HG02970 (cell line): ENCODE measurements around the gene DDX39A.
"Not testable (repeated sequence)": the region's sequence is repeated elsewhere in the genome, so short reads cannot be mapped to it uniquely, and the experiment has no call there.

ENCODE experiments used
- ATAC-seq: cut with Tn5 transposase; IDR thresholded peaks from one replicate; pipeline ENCODE4 v1.9.1; 2021; ENCODE audit warnings: mild to moderate bottlenecking, moderate library complexity, moderate number of reproducible peaks; ENCODE audit not compliant: unreplicated experiment, low FRiP score

The DDX39A gene

DNA sequence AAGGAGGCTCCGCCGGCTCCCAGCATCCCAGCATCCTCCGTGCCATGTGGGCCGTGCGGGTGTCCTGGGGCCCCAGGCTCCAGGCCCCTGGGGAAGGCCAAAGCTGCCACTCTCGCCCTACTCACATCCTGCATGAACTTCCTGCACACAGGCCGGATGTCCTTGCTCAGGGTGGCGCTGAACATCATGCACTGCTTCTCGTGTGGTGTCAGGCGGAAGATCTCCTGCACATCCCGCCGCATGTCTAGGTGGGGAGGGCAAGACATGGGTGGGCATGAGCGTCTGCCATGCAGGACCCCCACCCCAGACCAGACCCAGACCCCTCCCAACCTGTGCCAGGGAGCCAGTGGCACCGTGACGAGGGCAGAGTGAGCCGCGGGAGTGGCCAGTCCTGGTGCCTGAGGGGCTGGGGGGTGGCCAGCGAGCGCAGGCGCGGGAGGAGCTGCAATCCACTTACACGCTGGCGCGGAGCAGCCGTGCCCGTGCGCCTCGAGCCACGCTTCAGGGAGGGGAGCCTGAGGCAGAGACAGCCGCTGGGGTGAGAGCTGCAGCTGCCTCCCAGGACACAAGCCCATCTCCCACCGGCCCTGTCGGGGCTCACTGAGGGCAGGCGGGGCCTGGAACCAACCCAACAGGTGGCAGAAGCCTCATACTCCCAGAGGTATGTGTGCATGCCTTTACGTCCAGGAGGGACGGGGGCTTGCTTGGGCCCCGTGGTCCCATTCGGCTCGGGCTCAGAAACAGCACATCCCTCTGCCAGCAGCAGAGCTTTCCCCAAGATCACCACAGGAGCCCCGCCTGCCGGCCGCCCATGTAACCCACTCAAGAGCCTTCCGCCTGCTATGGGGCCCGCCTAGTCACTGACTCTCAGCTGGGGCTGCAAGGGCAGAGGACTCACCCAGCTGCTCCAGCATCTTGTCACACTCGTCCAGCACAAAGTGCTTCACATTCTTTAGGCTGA lies 8.8 kb downstream of the DDX39A start:
- no peak for ATAC-seq

DNA sequence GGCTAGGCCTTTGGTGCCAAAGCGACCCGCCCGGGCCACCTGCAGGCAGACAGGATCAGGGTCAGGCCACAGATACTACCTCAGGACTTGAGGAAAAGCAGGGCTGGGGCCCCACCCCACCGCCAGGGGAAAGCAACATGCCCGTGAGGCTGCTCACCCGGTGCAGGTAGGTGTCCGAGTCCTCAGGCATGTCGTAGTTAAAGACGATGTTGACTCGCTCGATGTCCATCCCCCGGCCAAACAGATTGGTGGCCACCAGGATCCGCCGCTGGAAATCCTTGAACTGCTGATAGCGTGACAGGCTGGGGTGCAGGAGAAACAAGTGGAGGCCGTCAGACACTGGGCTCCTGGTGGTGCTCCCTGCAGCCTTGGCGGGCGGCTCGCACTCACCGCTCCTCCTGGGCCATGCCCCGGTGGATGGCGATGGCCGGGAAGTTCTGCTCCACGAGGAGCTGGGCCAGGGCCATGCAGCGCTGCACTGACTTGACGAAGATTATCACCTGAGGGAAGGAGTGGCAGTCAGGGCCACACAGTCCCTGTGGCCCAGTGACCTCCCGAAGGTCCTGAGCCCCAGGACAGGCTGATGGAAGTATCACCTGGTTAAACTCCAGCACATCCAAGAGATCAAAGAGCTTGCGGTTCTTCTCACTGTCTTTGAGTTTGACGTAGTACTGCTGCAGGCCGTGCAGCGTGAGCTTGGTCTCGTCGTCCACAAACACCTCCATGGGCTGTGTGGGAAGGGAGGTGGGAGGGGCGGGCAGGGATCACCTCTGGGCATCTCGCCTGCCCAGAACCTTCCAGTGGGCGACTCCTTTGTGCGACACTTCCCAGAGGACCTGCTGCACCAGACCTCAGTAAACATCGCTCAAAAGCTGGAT lies 9.8 kb downstream of the DDX39A start:
- ATAC-seq, result no peak

DNA sequence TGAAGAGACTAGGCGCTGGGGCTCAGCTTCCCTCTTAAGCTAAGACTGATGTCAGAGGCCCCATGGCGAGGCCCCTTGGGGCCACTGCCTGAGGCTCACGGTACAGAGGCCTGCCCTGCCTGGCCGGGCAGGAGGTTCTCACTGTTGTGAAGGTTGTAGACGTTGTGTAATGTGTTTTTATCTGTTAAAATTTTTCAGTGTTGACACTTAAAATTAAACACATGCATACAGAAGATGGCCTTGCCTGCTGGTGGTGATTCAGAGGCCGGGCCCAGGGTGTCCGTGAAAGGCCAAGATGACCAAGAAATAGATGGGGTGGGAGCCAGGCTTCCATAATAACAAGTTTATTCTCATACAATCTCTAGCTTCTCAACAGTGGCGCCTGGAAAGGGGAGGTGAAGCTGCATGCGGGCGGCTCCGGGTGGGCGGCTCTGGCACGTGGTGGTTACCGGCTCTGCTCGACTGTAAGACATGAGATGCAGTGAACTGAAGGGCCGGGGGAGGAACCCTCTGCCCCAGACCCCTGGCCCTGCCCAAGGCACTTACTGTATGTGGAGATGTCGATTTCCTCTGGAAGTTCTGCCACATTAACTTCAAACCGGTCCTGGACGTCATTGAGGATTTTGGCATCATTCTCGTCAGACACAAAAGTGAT lies 10.5 kb downstream of the DDX39A start:
- ATAC-seq, result no peak

DNA sequence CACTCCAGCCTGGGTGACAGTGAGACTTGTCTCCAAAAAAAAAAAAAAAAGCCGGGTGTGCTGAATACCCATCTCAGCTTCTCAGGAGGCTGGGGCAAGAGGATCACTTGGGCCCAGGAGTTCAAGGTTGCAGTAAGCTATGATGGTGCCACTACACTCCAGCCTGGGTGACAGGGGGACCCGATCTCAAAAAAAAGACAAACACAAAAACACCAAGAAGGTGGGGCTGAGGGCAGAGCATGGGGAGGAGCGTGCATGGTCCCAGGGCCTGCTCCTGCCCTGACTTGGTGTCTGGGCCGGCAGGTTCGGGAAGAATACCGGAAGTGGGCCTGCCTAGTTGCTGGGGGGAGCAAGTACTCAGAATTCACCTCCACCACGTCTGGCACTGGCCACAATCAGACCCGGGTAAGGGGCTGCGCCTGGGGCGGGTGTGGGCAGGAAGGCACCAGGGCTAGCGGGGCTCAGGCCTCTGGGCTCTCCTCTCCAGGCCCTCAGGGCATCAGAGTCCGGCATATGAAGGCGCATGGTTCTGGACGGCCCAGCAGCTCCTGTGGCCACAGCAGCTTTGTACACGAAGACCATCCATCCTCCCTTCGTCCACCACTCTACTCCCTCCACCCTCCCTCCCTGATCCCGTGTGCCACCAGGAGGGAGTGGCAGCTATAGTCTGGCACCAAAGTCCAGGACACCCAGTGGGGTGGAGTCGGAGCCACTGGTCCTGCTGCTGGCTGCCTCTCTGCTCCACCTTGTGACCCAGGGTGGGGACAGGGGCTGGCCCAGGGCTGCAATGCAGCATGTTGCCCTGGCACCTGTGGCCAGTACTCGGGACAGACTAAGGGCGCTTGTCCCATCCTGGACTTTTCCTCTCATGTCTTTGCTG lies 11.3 kb downstream of the DDX39A start:
- no peak for ATAC-seq

DNA sequence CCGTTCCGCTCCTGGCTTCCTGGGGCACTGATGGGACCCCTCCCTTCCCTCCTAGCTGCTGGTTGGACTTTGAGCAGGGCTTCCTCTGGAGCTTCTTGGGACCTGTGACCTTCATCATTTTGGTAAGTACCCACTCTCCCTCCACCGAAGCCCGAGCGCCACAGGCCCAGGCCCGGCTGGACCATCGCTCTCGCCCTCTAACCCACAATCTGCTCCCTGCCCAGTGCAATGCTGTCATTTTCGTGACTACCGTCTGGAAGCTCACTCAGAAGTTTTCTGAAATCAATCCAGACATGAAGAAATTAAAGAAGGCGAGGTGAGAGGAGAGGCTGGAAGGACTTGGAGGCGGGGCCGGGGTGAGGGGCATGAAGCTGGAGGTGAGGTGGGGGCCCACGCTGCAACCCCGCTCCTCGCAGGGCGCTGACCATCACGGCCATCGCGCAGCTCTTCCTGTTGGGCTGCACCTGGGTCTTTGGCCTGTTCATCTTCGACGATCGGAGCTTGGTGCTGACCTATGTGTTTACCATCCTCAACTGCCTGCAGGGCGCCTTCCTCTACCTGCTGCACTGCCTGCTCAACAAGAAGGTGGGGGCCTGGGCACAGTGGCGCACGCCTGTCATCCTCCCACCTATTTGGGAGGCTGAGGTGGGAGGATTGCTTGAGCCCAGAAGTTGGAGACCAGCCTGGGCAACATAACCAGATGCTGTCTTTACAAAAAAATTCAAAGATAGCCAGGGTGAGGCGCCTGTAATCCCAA lies 12.3 kb downstream of the DDX39A start:
- ATAC-seq, result no peak

DNA sequence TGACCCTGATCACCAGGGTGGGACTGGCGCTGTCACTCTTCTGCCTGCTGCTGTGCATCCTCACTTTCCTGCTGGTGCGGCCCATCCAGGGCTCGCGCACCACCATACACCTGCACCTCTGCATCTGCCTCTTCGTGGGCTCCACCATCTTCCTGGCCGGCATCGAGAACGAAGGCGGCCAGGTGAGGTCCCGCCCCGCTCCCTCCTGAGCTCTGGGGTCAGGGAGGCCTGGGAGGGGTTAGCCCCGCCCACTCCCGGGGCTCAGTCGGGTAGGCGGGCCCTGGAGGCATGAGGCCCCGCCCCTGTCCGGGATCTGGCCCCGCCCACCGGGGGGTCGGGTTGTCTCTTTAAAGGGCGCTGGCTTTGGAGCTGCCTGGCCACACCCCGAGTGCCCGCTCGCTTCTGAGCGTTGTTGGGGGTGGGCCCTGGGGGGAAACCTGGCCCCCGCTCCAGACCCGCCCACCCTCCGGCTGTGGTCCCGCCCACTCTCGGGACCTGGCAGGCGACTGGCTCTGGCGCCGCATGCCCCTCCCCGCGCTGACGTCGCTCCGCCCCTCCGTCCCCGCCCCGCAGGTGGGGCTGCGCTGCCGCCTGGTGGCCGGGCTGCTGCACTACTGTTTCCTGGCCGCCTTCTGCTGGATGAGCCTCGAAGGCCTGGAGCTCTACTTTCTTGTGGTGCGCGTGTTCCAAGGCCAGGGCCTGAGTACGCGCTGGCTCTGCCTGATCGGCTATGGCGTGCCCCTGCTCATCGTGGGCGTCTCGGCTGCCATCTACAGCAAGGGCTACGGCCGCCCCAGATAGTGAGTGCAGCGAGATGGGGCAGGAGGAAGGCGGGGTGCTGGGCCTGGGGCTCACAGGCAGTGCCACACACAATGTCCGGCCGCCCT lies 13.1 kb downstream of the DDX39A start:
- ATAC-seq, result peak; percentile 50

DNA sequence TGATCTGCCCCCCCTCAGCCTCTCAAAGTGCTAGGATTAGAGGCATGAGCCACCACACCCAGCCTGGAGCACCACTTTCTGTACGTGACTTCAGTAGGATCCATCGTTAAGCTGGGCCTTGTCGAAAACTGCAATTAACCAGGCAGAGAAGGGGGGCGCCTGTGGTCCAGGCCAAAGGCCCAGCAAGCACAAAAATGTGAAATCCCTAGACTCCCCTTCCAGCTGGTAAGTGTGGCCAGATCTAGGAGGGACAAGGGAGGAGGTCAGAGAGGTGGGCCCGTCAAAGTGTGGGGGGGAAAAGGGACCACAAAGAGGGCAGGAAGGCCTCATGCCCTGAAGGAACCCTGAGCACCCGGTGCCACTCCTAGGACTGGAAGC lies 13.8 kb downstream of the DDX39A start:
- ATAC-seq, result no peak

DNA sequence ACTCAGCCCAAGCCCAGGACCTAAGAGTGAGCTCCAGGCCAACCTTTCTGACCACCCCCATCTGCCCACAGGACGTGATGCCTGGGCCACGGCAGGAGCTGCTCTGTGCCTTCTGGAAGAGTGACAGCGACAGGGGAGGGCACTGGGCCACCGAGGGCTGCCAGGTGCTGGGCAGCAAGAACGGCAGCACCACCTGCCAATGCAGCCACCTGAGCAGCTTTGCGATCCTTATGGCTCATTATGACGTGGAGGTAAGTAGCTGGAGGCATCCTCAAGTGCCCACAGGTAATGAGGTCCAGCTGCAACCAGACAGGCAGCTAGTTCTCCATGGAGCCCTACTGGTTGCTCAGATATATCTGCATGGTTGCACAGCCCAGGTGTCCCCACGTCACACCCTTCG lies 14.8 kb downstream of the DDX39A start:
- ATAC-seq, result no peak

DNA sequence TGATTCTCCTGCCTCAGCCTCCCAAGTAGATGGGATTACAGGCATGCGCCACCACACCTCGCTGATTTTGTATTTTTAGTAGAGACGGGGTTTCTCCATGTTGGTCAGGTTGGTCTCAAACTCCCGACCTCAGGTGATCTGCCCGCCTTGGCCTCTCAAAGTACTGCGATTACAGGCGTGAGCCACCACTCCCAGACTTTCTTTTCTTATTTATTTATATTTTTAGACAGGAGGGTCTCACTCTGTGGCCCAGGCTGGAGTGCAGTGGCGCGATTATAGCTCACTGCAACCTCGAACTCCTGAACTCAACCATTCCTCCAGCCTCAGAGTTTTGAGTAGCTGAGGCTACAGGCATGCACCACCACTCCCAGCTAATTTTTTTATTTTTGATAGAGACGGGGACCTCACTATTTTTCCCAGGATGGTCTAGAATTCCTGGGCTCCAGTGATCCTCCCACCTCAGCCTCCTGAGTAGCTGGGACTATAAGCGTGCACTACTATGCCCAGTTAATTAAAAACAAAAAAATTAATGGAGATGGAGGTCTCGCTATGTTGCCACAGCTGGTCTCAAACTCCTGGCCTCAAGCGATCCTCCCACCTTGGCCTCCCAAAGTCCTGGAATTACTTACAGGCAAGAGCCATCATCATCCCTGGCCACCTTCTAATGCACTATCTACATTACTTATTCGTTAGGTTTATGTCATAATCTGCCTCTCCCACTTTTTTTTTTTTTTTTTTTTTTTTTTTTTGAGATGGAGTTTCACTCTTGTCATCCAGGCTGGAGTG lies 15.8 kb downstream of the DDX39A start:
- ATAC-seq, result not testable (repeated sequence)

DNA sequence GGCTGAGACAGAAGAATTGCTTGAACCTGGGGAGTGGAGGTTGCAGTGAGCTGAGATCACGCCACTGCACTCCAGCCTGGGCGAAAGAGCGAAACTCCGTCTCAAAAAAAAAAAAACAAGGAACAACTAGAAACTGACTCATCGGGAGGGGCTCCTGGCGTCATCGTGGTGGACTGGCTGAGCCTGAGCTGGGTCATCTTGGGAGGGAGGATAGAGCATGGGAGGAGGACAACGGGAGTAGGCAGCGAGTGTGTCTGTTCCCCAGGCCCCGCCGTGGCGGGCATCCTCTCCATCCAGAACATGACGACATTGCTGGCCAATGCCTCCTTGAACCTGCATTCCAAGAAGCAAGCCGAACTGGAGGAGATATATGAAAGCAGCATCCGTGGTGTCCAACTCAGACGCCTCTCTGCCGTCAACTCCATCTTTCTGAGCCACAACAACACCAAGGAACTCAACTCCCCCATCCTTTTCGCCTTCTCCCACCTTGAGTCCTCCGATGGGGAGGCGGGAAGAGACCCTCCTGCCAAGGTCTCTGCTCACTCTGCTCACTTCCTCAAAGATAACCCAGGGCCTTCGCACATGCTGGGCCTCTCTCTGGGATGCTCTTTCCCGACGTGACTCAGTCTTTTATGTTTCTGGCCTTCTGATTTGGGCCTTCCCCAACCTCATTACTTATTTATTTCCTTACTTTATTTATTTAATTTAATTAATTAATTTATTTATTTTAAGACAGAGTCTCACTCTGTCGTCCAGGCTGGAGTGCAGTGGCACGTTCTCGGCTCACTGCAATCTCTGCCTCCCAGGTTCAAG lies 16.6 kb downstream of the DDX39A start:
- ATAC-seq, result no peak

DNA sequence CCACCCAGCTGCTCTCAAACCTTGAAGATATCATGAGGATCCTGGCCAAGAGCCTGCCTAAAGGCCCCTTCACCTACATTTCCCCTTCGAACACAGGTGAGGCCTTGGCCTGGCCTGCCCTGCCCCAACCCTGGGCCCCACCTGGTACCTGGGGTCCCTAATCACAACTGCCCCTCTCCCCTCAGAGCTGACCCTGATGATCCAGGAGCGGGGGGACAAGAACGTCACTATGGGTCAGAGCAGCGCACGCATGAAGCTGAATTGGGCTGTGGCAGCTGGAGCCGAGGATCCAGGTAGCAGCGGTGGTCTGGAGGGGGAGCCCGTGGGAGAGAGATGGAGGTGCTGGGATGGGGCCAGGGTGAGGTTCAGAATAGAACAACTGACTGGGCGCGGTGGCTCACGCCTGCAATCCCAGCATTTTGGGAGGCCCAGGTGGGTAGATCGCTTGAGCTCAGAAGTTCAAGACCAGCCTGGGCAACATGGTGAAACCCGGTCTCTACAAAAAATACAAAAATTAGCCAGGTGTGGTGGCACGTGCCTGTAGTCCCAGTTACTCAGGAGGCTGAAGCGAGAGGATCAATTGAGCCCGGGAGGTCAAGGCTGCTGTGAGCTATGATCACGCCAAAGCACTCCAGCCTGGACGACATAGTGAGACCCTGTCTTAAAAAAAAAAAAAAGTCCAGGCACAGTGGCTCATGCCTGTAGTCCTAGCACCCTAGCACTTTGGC lies 17.5 kb downstream of the DDX39A start:
- ATAC-seq, result no peak

DNA sequence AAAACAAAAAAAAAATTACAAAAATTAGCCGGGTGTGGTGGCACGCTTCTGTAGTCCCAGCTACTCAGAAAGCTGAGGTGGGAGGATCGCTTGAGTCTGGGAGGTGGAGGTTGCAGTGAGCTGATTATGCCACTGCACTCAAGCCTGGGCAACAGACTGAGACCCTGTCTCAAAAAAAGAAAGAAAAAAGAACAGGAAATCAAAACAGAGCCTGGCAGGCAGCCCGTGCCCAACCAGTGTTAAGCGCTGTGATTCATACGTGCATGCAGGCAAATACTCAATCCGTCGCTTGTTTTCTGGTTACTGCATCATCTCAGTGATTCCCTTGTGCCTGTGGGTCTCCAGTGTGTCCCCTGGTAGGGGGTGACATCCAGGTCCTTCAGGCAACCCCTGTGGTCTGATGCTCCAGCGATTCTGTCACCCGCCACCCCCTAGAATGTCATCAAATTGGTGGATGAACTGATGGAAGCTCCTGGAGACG lies 18.1 kb downstream of the DDX39A start:
- ATAC-seq, result no peak

DNA sequence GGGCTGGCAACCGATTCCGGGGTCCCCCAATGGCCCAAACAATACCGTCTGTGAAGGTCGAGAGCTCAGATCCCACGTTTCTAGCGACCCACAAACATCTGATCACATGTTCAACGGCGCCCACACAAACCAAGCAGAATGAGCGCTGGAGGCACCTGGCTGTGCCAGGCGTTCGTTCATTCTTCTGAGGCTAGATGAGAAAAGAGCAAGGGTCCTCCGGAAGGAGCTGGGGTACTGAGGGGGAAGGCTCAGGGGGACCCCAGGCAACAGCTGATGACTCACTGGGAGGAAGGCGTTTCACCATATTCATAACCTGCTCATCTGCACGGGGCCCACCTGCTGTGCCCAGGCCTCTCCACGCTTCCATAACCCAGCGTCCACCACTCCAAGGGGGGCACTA lies 22.0 kb downstream of the DDX39A start:
- ATAC-seq, result not testable (repeated sequence)

DNA sequence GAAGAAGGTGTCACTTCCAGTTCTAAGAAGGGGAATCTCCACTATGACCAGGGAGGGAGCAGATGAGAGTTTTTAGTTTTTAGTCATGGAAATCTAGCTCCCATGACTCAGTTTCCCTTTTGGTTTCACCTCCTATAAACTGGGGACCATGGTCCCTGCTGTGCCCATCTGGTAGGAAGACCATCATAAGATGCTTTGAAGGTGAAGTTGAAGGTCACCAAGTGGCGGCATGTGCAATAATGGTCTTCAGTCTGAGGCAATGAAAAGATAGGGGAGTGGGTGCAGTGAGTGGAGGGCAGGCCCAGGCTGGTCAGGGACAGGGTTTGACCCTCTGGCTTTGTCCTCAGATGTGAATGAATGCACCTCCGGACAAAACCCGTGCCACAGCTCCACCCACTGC lies 22.4 kb downstream of the DDX39A start:
- not testable (repeated sequence) for ATAC-seq

DNA sequence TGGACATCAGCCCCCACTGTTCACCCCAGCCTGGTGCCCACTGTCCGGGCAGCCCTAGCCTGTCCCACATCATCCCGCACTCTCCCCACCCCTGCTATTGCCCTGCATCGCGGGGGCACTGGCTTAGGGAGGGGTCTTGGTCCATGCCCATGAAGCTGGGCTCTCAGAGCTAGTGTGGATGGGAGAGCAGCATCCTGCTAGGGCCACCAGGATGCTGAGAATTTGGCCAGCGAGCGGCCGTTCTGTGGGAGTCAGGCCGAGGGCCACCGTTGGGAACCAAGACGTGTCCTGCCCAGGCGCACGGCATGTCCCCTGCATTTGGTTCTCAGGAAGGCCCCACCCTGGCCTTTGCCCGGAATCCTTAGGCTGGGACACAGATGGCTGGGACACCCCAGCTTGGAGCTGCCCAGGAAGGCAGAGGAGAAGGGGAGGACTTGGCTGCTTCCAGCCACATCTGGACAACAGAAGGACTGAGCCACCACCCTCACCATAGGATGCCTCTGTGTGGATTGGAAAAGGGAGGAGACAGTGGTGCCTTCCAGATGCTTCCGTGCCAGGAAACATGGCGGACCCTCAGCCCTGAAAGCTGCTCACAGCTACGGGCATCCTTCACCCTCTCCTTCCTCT lies 23.3 kb downstream of the DDX39A start:
- ATAC-seq, result no peak
